Suppressor macrophage treated with lipopolysaccharide for 1 hour (primary cell): ENCODE measurements around the gene CCDC74A.
"Not testable (repeated sequence)": the region's sequence is repeated elsewhere in the genome, so short reads cannot be mapped to it uniquely, and the experiment has no call there.

ENCODE experiments used
- DNase-seq, 3 donors: peaks; one replicate each; pipeline ENCODE4 v3.0.0-alpha.2; 2020 to 2022

Gene CCDC74A

DNA sequence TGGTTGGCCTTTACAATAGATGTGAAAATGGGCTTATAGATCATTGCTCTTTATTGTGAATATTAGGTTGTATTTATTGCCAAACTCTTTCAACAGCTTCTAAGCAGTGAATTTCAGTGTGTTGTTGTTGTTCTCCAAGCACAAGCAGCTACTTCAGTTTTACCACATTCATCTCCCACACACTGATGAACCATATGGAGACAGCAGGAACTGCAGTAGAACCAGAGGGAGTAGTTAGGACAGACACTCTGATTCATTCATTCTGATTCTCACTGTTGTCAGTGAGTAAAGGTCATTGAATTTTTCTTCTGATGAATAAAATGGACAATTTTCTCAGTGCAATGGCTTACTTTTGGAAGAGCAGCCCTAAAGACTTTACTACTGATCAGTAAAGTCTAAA lies 40.2 kb downstream of the CCDC74A start:
- DNase-seq: peak; percentile 8 to 39 (median 37)

- DNase-seq: not testable (repeated sequence)
These were observed 40.7 kb downstream of the CCDC74A start for GRCh38 chr2:131568401-131568800.

- peak in 1 of 3 donors; percentile 2 for DNase-seq
These were observed 44.5 kb downstream of the CCDC74A start for GRCh38 chr2:131572175-131572574.

DNA sequence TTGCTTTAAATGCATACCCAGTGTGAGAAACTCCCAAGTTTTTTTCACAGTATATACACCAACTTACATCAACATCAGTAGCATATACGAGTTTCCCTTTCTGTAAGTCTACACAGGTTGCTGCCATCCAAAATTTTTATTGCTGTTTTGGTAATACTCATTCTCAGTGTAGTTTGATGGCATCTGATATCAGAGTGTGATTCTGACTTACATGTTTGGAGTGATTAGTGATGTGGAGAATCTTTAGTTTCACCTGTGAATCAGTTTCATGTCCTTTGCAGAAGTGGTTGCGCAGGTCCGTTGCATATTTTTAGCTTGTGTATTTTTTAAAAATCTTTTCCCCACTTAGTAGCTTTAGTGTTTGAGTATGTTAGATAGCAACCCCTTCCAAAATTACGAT lies 50.1 kb downstream of the CCDC74A start:
- DNase-seq: no peak

GRCh38 chr2:131580187-131580586 lies 52.5 kb downstream of the CCDC74A start:
- no peak for DNase-seq
